IMR-90 (cell line): ENCODE measurements around the gene CDH13. TPM values are rescaled to one million over a fixed set of nuclear protein-coding genes. Genes with fewer than 3 reads are reported as not detected.

ENCODE experiments used
- ATAC-seq: fragments of 200-7000 bp; cut with Tn5 transposase; 2 replicates; pipeline ENCODE4 v1.9.1; 2020; ENCODE audit warnings: low read depth, mild to moderate bottlenecking, moderate library complexity
- BruUV-seq: library from RNA; stranded (reverse); fragments of 400-500 nt; replicated peaks from 2 replicates; lab custom pipeline; 2021; lab: Mats Ljungman, UMichigan
- CTCF ChIA-PET: fragments of 300-600 bp; formaldehyde crosslinking; extraction: SDS; loops from one replicate; lab custom pipeline; 2021; ENCODE audit warnings: antibody characterized with exemption; lab: Yijun Ruan, JAX
- POLR2A ChIA-PET: fragments of 300-600 bp; sonication (Branson Sonifier 250); formaldehyde crosslinking; loops from one replicate; lab custom pipeline; 2022; ENCODE audit warnings: antibody characterized with exemption; ENCODE audit not compliant: unreplicated experiment; lab: Charles Lee
- DNase-seq: peaks from one replicate; pipeline ENCODE4 v3.0.0; 2013
- H2AFZ ChIP-seq: replicated peaks from 2 replicates; pipeline ENCODE3; 2013; ENCODE audit warnings: low read length, mild to moderate bottlenecking; ENCODE audit not compliant: poor library complexity
- H2AK5ac ChIP-seq: 2 replicates; pipeline ENCODE4 v1.6.1; 2013; ENCODE audit warnings: low read depth, low read length, inconsistent platforms
- H2AK9ac ChIP-seq: replicated peaks from 2 replicates; pipeline ENCODE3; 2013; ENCODE audit warnings: mild to moderate bottlenecking, low read depth, low read length, moderate library complexity; ENCODE audit not compliant: poor library complexity
- H2BK120ac ChIP-seq: 2 replicates; pipeline ENCODE4 v1.6.1; 2013; ENCODE audit warnings: low read depth, low read length, inconsistent platforms
- H2BK15ac ChIP-seq: 3 replicates; pipeline ENCODE4 v1.6.1; 2013; ENCODE audit warnings: low read depth, low read length, inconsistent platforms
- H2BK20ac ChIP-seq: 2 replicates; pipeline ENCODE4 v1.6.1; 2013; ENCODE audit warnings: low read depth, mild to moderate bottlenecking, inconsistent platforms, low read length, moderate library complexity
- H2BK5ac ChIP-seq: 2 replicates; pipeline ENCODE4 v1.6.1; 2013; ENCODE audit warnings: mild to moderate bottlenecking, low read depth, low read length, inconsistent platforms; ENCODE audit not compliant: poor library complexity, severe bottlenecking
- H3K14ac ChIP-seq: replicated peaks from 2 replicates; pipeline ENCODE4 v1.6.1; 2013; ENCODE audit warnings: low read depth, low read length, inconsistent platforms
- H3K18ac ChIP-seq: 2 replicates; pipeline ENCODE4 v1.6.1; 2013; ENCODE audit warnings: low read depth, low read length, control low read depth
- H3K23ac ChIP-seq: 2 replicates; pipeline ENCODE4 v1.6.1; 2013; ENCODE audit warnings: low read depth, low read length, inconsistent platforms
- H3K27ac ChIP-seq: 2 replicates; pipeline ENCODE4 v1.5.1; 2013; ENCODE audit warnings: mild to moderate bottlenecking, control low read depth, low read length; ENCODE audit not compliant: insufficient read depth
- H3K27me3 ChIP-seq: 2 replicates; pipeline ENCODE4 v1.6.1; 2013; ENCODE audit warnings: low read length; ENCODE audit not compliant: control insufficient read depth, insufficient read depth
- H3K36me3 ChIP-seq: 2 replicates; pipeline ENCODE4 v1.6.1; 2013; ENCODE audit warnings: low read length, mixed read lengths; ENCODE audit not compliant: control insufficient read depth, insufficient read depth
- H3K4ac ChIP-seq: 2 replicates; pipeline ENCODE4 v1.6.1; 2013; ENCODE audit warnings: low read depth, low read length, inconsistent platforms
- H3K4me1 ChIP-seq: 2 replicates; pipeline ENCODE4 v1.6.1; 2013; ENCODE audit warnings: low read length, mixed read lengths; ENCODE audit not compliant: control insufficient read depth, insufficient read depth
- H3K4me2 ChIP-seq: 2 replicates; pipeline ENCODE4 v1.6.1; 2013; ENCODE audit warnings: low read depth, mild to moderate bottlenecking, control low read depth, low read length, moderate library complexity
- H3K4me3 ChIP-seq: 2 replicates; pipeline ENCODE4 v1.5.1; 2013; ENCODE audit warnings: low read depth, mild to moderate bottlenecking, control low read depth, low read length, moderate library complexity; ENCODE audit not compliant: insufficient read depth
- H3K56ac ChIP-seq: 2 replicates; pipeline ENCODE4 v1.6.1; 2013; ENCODE audit warnings: low read length, inconsistent platforms; ENCODE audit not compliant: insufficient read depth; ENCODE audit errors: extremely low read depth
- H3K79me1 ChIP-seq, 2 experiments: 2 replicates each; pipeline ENCODE4 v1.6.1; 2013; ENCODE audit warnings: low read length in 2 of 2, inconsistent platforms in 1 of 2, low read depth in 1 of 2
- H3K9ac ChIP-seq: 2 replicates; pipeline ENCODE4 v1.6.1; 2013; ENCODE audit warnings: low read depth, low read length, control low read depth
- H3K9me1 ChIP-seq: 2 replicates; pipeline ENCODE4 v1.6.1; 2013; ENCODE audit warnings: low read length, inconsistent platforms; ENCODE audit not compliant: insufficient read depth
- H3K9me3 ChIP-seq: 2 replicates; pipeline ENCODE4 v1.6.1; 2013; ENCODE audit warnings: low read length; ENCODE audit not compliant: control insufficient read depth, insufficient read depth
- H4K20me1 ChIP-seq: 2 replicates; pipeline ENCODE4 v1.6.1; 2013; ENCODE audit warnings: low read length, inconsistent platforms; ENCODE audit not compliant: insufficient read depth
- H4K5ac ChIP-seq: 2 replicates; pipeline ENCODE4 v1.6.1; 2013; ENCODE audit warnings: mild to moderate bottlenecking, low read depth, low read length, control low read depth
- H4K8ac ChIP-seq, 2 experiments: 2 replicates each; pipeline ENCODE4 v1.6.1; 2013; ENCODE audit warnings: low read depth in 2 of 2, low read length in 2 of 2, control low read depth in 1 of 2, inconsistent platforms in 1 of 2
- H4K91ac ChIP-seq: 2 replicates; pipeline ENCODE4 v1.6.1; 2013; ENCODE audit warnings: low read depth, low read length, inconsistent platforms; ENCODE audit not compliant: insufficient read depth
- BHLHE40 ChIP-seq: fragments of 150-350 bp; IDR thresholded peaks from 2 replicates; pipeline ENCODE4 v1.6.1; 2016; ENCODE audit warnings: mild to moderate bottlenecking, low read depth, low read length
- MAZ ChIP-seq: IDR thresholded peaks from 2 replicates; pipeline ENCODE4 v1.6.1; 2012; ENCODE audit warnings: low read depth, mild to moderate bottlenecking, low read length, improper control_type of control experiment, moderate library complexity, borderline replicate concordance
- RCOR1 ChIP-seq: IDR thresholded peaks from 2 replicates; pipeline ENCODE4 v1.6.1; 2012; ENCODE audit warnings: mild to moderate bottlenecking, low read length, improper control_type of control experiment; ENCODE audit not compliant: insufficient replicate concordance
- WGBS, 2 experiments: methylation state at CpG; one replicate each; pipeline versions ENCODE4 v1.1.5 to v1.1.7; 2013; ENCODE audit warnings: missing lambda C conversion rate in 2 of 2; ENCODE audit not compliant: insufficient read length in 1 of 2; ENCODE audit errors: extremely low coverage in 2 of 2; 5-methylcytosine and 5-hydroxymethylcytosine counted together
- dilution Hi-C: fragments of 300-500 bp; cut with HindIII; formaldehyde crosslinking; loops from one replicate; pipeline ENCODE4 v1.14.3; 2018; ENCODE audit warnings: low sequenced_read_pairs; ENCODE audit not compliant: unreplicated experiment
- in situ Hi-C: fragments of 300-500 bp; cut with MboI; formaldehyde crosslinking; loops from 3 replicates; pipeline ENCODE4 v1.14.3; 2019; ENCODE audit warnings: low sequenced_read_pairs, inconsistent platforms, mixed read lengths
- intact Hi-C: fragments of 100-400 bp; cut with micrococcal nuclease; formaldehyde crosslinking; loops from 2 replicates; pipeline ENCODE4 v1.10.0; 2022
- polyA plus RNA-seq, 3 experiments: library from polyadenylated mRNA; depleted of rRNA; stranded (reverse); fragments of >200 nt; gene quantifications; 2 replicates each; pipeline ENCODE4 v1.2.3, GENCODE V29; 2012; ENCODE audit warnings: low replicate concordance in 1 of 3
- total RNA-seq: library from RNA; depleted of rRNA; stranded (reverse); fragments of >200 nt; gene quantifications from 2 replicates; pipeline ENCODE4 v1.2.3, GENCODE V29; 2012

CDH13 gene
- total and polyA plus RNA-seq, 2 of the 4 experiments (the other 2 are of a cell fraction): 61.6 to 74.7 TPM

DNA sequence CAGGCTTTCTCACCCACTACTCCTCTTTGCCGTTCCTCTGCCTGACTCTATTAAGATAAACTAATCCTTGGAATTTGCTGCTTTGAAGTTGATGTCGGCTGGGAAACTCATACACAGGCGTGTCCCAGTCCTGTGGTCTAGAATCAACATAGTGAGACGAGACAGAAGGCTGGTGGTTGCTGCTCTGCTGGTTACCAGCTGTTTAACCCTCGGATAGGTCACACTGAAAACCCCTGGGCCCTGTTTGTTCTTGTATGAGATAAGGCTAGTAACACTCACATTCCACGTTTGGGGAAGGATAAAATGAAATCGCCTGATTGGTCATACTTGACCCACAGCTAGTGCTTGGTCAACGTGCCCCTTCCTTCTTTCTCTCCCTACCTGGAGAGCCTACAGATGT is 517.0 kb downstream of the CDH13 start:
- Histone ChIP-seq H2BK20ac (no peak overlapping the region), H3K18ac (no peak overlapping the region), H3K79me1 (no peaks in the 10 kb centered on the region; a peak in 1 of 4 replicates), H3K4me3 (no peak overlapping the region), H4K20me1 (peaks cover 7% of the 10 kb centered on the region; the same call in 1 of the 2 replicates), H2AK9ac (no peak overlapping the region), H2AFZ (peak overlapping the region; percentile 70), H3K27ac (no peak overlapping the region), H2BK5ac (no peak overlapping the region), H3K9me1 (peaks cover 4% of the 10 kb centered on the region; the same call in 1 of the 2 replicates), H2BK15ac (no peak overlapping the region), H3K56ac (no peak overlapping the region), H3K14ac (no peak overlapping the region; the same call in 1 of the 2 replicates), H3K23ac (no peak overlapping the region), H3K4me1 (peaks cover 6% of the 10 kb centered on the region), H4K8ac (0 out of 4 replicates have a peak overlapping the region, but pooled peaks of 1 of the 2 experiments have one; percentile 13), H3K36me3 (no peaks in the 10 kb centered on the region), H4K5ac (no peak overlapping the region), H3K9ac (no peak overlapping the region), H2AK5ac (no peak overlapping the region), H3K9me3 (no peaks in the 10 kb centered on the region), H4K91ac (no peak overlapping the region), H3K4ac (no peak overlapping the region), H2BK120ac (no peak overlapping the region), H3K27me3 (no peaks in the 10 kb centered on the region), H3K4me2 (peak overlapping the region; percentile 5; the same call in 1 of the 2 replicates)
- WGBS, 2 experiments: no CpG with 5 or more reads among the region's 8 CpGs
- POLR2A ChIA-PET: no interaction called here
- peak; percentile 86 for ATAC-seq
- CTCF ChIA-PET: interaction anchor here (1.2 kb wide), 1 partner anchor 12 kb away, joined by 6 read pairs; no protein-coding TSS in a partner anchor
- dilution Hi-C loops (no loop called here), intact Hi-C loops (no loop called here), in situ Hi-C loops (no loop called here)
- TF ChIP-seq BHLHE40: peak; percentile 31
- TF ChIP-seq RCOR1: peak; percentile 39
- TF ChIP-seq MAZ: no peak
- no TSS peak for BruUV-seq
- peak; percentile 82 for DNase-seq
